H54 (cell line): ENCODE data around the gene GRIA1.

Experiments
- DNase-seq: peaks from one replicate; pipeline ENCODE4 v3.0.0; 2011; ENCODE audit warnings: low spot score, mixed read lengths; ENCODE audit not compliant: insufficient read length
- FAIRE-seq: peaks from 3 replicates; lab custom pipeline; 2011; peaks lifted over from hg19 to GRCh38; lab: Jason Lieb, UNC
- POLR2A ChIP-seq: IDR thresholded peaks from 2 replicates; pipeline ENCODE4 v1.6.1; 2011; ENCODE audit warnings: low read depth, mild to moderate bottlenecking, low read length

Gene GRIA1

DNA sequence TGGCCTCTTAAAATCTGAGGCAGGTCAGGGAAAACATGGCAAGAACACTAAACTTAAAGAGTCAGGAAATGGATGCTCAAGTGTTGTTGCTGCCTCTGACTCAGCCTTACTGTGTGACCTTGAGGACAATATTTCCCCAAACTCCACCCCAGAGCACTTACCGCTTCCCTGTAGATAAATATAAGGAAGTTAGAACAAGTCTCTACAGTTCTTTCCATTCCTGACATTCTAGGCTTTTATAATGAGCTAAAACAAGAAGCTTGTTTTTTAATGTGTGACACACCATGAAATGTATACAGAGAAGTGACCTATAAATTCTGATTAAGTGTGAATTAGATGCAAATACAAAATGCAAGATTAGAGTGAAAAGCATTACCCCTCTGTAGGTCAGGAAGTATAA, 129.3 kb downstream of the GRIA1 start:
- no peak for FAIRE-seq

DNA sequence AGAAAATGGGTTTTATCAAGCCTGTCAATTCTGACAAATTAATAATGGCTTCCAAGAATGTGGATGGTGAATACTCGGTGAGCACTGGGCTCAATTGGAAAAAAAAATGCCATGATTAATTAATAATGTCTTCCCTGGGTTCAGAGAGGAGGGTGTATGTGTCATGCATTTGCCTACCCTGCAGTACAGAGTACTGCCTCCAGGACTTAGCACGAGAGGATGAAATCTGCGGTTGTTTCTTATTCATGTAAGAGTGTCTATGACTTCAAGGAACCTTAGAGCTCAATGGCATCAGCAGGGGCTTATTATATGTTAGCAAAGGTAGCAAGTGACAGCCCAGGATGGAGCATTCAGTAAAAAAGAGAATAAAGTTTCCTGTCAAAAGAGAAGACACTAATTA, 132.7 kb downstream of the GRIA1 start:
- FAIRE-seq (no peak), DNase-seq (no peak)
- no peak for TF ChIP-seq POLR2A

More for the DNA sequence above, 129.3 kb downstream of the GRIA1 start:
- TF ChIP-seq POLR2A = no peak
- peak; percentile 9 for DNase-seq

- FAIRE-seq = peak; percentile 27
- no peak for TF ChIP-seq POLR2A
- no peak for DNase-seq
Observed at GRCh38 chr5:153623751-153624450, 133.4 kb downstream of the GRIA1 start.

GRCh38 chr5:153624451-153624765, 133.9 kb downstream of the GRIA1 start:
- no peak for TF ChIP-seq POLR2A
- no peak for FAIRE-seq

GRCh38 chr5:153625826-153626354, 135.4 kb downstream of the GRIA1 start:
- no peak for FAIRE-seq
- TF ChIP-seq POLR2A = no peak

More at GRCh38 chr5:153624451-153624765, 133.9 kb downstream of the GRIA1 start:
- DNase-seq = no peak

DNA sequence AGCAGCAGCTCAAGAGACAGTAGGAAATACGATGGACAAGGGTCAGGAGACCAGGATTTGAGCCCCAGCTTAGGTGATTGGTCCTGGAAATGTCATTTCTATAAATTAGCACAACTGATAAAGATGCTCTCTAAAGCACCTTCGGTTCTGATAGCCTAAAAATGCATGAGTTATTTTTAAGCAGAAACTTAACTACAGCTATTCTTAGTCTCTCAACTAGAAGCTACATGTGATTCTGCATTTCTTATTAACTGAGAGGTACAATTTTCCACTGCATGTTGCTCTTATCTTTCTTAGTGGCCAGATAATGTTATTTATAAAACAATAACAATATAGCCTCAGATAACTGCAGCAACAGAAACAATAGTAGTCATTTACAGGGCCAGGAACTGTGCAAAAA, 136.4 kb downstream of the GRIA1 start:
- FAIRE-seq (no peak), DNase-seq (no peak)
- no peak for TF ChIP-seq POLR2A

More at GRCh38 chr5:153625826-153626354, 135.4 kb downstream of the GRIA1 start:
- no peak for DNase-seq

DNA sequence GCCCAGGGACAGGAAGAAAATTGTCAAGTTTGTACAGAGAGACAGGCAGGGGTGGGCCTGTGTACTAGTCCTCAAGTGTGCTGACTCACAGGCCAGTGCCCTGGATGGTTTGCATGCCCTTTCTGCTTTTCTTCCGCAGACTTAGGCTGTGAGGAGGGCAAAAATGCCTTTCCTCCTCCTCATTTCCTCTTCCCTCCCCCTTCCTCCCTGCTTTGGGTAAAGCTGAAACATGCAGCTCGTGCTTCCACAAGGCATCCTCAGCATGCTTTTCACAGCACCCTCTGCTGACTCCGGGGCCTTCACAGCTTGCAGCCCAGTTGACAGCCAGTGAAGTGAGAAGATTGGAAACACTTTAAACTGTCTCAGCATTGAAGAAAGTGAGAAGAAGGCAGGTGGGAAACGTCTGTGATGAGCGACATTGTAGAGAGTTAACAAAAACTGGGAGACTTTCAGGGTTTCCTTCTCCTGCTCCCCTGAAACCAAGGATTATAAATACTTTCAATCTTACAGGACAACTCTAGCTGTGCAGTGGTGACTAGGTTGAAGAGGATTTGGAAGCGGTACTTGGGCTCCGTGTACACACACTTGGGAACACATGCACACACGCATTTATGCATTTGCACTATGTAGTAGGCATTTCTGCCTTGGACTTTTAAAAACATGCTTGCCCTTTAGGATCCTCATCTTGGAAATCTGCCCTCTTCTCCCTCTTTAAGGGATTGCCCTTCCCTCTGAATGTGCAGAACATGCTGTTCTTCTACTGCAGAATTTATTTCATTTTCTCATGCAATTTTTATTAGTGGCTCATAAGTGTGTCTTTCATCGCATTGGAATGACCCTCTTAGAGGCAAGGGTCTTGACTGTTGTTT, 138.8 kb downstream of the GRIA1 start:
- peak; percentile 42 for DNase-seq
- FAIRE-seq = peak; percentile 95
- 0 out of 2 replicates have a peak, but pooled peaks have one; percentile 10 for TF ChIP-seq POLR2A

DNA sequence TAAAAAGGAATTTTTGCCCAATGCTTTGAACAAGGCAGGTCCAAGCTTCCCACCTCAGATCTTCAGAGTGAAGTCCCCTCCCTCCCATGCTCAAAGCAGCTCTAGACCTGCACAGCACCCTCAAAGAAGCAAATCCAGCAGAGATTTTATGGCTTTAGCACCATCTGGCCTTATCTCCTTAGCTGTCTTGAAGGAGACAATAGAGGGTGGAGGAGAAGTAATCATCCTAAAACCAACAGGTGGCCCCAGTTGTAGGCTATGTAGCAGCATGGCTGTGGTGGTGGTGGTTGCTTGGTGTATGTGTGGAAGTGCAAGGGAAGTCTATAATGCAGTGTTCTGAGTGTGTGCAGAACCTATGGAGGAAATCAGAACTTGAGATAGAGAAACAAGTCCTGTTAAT, 140.1 kb downstream of the GRIA1 start:
- DNase-seq (no peak), FAIRE-seq (no peak)
- TF ChIP-seq POLR2A = no peak

DNA sequence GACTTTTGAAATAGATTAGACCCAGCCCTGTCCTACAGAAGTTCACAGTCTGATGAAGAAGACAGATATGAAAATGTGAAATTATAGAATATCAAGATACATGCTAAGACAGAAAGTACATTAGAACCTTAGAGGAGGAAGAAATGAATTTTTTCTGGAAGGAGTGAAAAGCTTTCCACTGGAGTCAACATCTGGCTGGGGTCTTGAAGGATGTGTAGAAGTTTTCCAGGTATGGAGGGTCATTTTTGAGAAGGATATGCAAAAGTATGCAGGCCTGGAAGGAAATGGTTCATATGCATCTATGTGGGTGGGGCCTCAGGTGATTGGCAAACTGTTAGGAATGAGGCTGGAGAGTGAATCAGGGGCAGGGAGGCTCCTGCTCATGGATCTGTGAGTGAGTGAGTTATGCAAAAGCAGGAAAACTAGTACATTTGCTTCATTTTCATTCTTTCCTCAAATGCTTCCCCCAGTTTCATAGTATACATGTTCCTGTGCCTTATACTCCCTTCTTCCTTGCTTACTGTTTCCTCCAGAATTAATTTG, 142.3 kb downstream of the GRIA1 start:
- DNase-seq = peak; percentile 22
- no peak for TF ChIP-seq POLR2A
- FAIRE-seq = no peak

GRCh38 chr5:153636670-153637451, 146.4 kb downstream of the GRIA1 start:
- FAIRE-seq (no peak), DNase-seq (no peak)
- TF ChIP-seq POLR2A = no peak

DNA sequence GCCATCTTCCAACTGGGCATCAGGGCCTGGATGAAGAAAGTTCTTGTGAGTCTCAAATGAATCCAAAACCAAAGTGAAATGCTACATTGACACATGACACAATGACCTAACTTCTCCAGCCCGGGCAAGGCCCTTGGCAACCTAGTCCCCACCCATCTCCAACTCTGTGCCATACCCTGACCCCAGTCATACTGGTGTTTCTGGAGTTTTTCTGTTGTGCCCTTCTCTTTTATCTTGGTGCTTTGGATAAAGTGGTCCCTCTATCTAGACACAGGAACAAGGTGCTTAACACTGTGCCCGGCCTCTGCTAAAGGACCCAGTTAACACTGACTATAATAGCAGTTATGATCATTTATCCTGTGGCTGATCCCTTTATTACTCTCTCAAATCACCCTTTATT, 149.8 kb downstream of the GRIA1 start:
- no peak for TF ChIP-seq POLR2A
- FAIRE-seq (no peak), DNase-seq (no peak)

DNA sequence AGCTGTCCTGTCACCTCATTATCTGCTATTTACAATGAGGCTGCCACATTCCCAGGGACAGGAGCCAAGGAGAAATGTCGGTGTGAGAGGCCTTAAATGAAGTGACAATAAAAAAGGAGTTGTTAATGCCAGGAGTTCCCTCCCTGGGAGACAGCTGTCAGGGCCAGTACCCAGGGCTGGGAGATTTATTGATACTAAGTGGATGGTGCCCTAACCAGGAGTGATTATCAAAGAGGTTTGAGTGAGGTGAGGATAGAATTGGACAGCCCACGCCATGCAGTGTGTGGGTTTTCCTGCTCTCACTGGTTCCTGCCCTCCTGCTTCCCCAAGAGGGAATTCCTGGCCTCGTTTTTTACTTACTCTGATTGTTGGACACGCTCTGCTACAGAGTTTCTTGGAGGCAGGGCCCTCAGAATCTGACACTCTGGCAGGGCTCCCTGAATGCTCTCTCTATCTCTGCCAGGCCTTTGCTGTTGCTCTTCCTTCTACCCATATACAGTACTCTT, 150.8 kb downstream of the GRIA1 start:
- FAIRE-seq (no peak), DNase-seq (no peak)
- no peak for TF ChIP-seq POLR2A
